ENCODE data around the gene EIF2A.

The EIF2A gene

DNA sequence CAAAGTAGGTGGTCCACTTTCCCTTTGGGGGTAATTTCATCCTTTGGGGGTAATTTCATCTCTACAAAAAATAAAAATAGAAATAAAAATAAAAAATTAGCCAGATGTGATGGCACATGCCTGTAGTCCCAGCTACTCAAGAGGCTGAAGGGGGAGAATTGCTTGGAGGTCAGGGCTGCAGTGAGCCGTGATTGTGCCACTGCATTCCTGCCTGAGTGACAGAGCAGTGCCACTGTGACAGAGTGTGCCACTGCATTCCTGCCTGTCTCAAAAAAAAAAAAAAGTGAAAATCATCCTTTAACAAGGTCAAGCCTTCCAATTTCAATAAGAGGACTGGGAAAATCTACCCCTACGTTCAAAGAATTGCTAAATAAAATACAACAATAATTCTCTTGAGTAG, 23.0 kb upstream of the EIF2A start:
- Histone ChIP-seq H3K79me1 (ENCODE audit: low read depth, low read length) (no peaks in the 10 kb centered on the region), H2AK5ac (ENCODE audit: low read depth, low read length) (no peak overlapping the region), H3K4ac (ENCODE audit: low read length) (no peak overlapping the region), H4K8ac (ENCODE audit: low read depth, low read length) (no peak overlapping the region), H2BK12ac (ENCODE audit: low read length) (no peak overlapping the region), H3K23ac (ENCODE audit: low read depth, low read length, poor library complexity) (no peak overlapping the region), H3K4me2 (ENCODE audit: insufficient read depth, low read length, poor library complexity, severe bottlenecking) (no peak overlapping the region), H2AFZ (ENCODE audit: low read length) (no peak overlapping the region), H3K14ac (ENCODE audit: low read length) (no peak overlapping the region), H4K91ac (ENCODE audit: low read depth, low read length, poor library complexity) (no peak overlapping the region), H3K27ac (replicated peaks; ENCODE audit: low read length) (no peak overlapping the region), H3K4me1 (ENCODE audit: control insufficient read depth in 2 of 2, insufficient read depth in 1 of 2, low read depth in 1 of 2, low read length in 2 of 2) (no peaks in the 10 kb centered on the region), H3K27me3 (ENCODE audit: control insufficient read depth in 3 of 3, insufficient read depth in 3 of 3, low read depth in 1 of 3, low read length in 3 of 3) (no peaks in the 10 kb centered on the region), H2BK5ac (ENCODE audit: low read length) (no peak overlapping the region), H3K9ac (ENCODE audit: low read depth, low read length, poor library complexity) (no peak overlapping the region), H3K4me3 (ENCODE audit: low read length in 2 of 2) (no peak overlapping the region), H3K18ac (ENCODE audit: low read length) (no peak overlapping the region), H3K9me3 (replicated peaks in 1 of 2; ENCODE audit: control insufficient read depth in 2 of 2, insufficient read depth in 1 of 2, low read depth in 1 of 2, low read length in 2 of 2) (no peaks in the 10 kb centered on the region), H3K36me3 (replicated peaks in 1 of 2; ENCODE audit: control insufficient read depth in 2 of 2, insufficient read depth in 2 of 2, low read length in 2 of 2) (no peaks in the 10 kb centered on the region), H2BK120ac (ENCODE audit: low read depth, low read length) (no peak overlapping the region), H2BK15ac (ENCODE audit: low read length) (no peak overlapping the region)
- no CpG with 5 or more reads among the region's 2 CpGs for WGBS, 2 donors (ENCODE audit: extremely low coverage in 2 of 2, insufficient read length in 2 of 2, insufficient replicate concordance in 1 of 2)
- no peak for DNase-seq (ENCODE audit: low spot score)

DNA sequence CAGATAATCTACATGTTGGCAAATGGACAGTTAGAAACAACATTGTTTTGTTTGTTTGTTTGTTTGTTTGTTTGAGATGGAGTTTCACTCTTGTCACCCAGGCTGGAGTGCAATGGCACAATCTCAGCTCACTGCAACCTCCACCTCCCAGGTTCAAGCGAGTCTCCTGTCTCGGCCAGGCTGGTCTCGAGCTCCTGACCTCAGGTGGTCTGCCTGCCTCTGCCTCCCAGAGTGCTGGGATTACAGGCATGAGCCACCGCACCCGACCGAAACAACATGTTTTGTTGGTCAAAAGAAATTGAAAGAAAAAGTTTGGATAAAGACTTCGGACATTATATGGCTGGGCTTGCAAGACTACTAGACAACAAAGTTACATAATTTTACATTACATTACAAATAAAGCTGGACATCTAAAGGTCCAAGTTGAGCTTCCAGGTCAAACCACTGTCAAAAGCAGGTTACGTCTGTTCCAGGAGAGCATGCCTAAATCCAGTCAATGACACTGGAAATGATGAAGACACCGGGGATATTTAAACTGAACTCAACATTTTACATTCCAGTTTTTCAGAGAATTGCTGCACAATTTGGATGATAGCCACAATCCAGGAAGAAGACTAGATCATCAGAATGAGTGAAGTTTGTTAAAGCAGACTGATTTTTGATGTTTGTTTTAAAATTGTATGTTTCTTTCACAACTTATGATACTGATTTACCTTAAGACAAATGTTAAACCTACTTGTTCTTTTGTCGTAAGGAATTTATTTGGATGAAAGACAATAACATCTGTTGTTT, 18.9 kb upstream of the EIF2A start:
- H2BK120ac ChIP-seq (ENCODE audit: low read depth, low read length), result no peak overlapping the region
- WGBS, 2 donors (ENCODE audit: extremely low coverage in 2 of 2, insufficient read length in 2 of 2, insufficient replicate concordance in 1 of 2), result no CpG with 5 or more reads among the region's 10 CpGs

DNA sequence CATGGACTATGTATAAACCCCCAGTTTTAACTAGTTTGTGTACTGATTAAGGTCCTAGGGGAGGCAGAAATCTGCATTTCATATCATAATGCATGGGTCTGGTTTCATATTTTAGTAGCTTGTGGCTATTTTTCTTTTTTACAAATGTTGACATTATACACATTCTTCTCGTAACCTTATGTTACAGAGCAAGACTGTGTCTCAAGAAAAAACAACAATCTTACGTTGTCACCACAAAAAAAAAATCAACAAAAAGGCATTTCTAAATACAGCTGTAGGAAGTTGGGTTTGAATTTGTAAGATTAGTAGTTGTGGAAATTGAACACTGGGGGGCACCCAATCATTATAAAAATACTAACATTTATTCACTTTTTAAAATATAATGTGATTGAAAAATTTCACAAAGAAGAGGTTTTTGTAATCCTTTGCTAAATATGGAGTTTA, 18.2 kb upstream of the EIF2A start:
- no peak overlapping the region for H3K4me3 ChIP-seq (ENCODE audit: low read length in 2 of 2)
- no peaks in the 10 kb centered on the region for H3K79me1 ChIP-seq (ENCODE audit: low read depth, low read length)
- no peaks in the 10 kb centered on the region for H3K36me3 ChIP-seq (replicated peaks in 1 of 2; ENCODE audit: control insufficient read depth in 2 of 2, insufficient read depth in 2 of 2, low read length in 2 of 2)
- H2BK120ac ChIP-seq (ENCODE audit: low read depth, low read length), result no peak overlapping the region
- no peak for DNase-seq (ENCODE audit: low spot score)
- H3K14ac ChIP-seq (ENCODE audit: low read length), result no peak overlapping the region
- H3K4ac ChIP-seq (ENCODE audit: low read length), result no peak overlapping the region
- no peak overlapping the region for H2AK5ac ChIP-seq (ENCODE audit: low read depth, low read length)
- no peak overlapping the region for H2BK15ac ChIP-seq (ENCODE audit: low read length)
- H3K27me3 ChIP-seq (ENCODE audit: control insufficient read depth in 3 of 3, insufficient read depth in 3 of 3, low read depth in 1 of 3, low read length in 3 of 3), result no peaks in the 10 kb centered on the region
- H2BK12ac ChIP-seq (ENCODE audit: low read length), result no peak overlapping the region
- H3K9ac ChIP-seq (ENCODE audit: low read depth, low read length, poor library complexity), result no peak overlapping the region
- no peak overlapping the region for H3K27ac ChIP-seq (replicated peaks; ENCODE audit: low read length)
- no peak overlapping the region for H3K18ac ChIP-seq (ENCODE audit: low read length)
- no peak overlapping the region for H3K4me2 ChIP-seq (ENCODE audit: insufficient read depth, low read length, poor library complexity, severe bottlenecking)
- H2AFZ ChIP-seq (ENCODE audit: low read length), result no peak overlapping the region
- H4K91ac ChIP-seq (ENCODE audit: low read depth, low read length, poor library complexity), result no peak overlapping the region
- no CpG with 5 or more reads among the region's 2 CpGs for WGBS, 2 donors (ENCODE audit: extremely low coverage in 2 of 2, insufficient read length in 2 of 2, insufficient replicate concordance in 1 of 2)
- no peaks in the 10 kb centered on the region for H3K4me1 ChIP-seq (ENCODE audit: control insufficient read depth in 2 of 2, insufficient read depth in 1 of 2, low read depth in 1 of 2, low read length in 2 of 2)
- H3K9me3 ChIP-seq (replicated peaks in 1 of 2; ENCODE audit: control insufficient read depth in 2 of 2, insufficient read depth in 1 of 2, low read depth in 1 of 2, low read length in 2 of 2), result no peaks in the 10 kb centered on the region
- H3K23ac ChIP-seq (ENCODE audit: low read depth, low read length, poor library complexity), result no peak overlapping the region
- H4K8ac ChIP-seq (ENCODE audit: low read depth, low read length), result no peak overlapping the region
- H2BK5ac ChIP-seq (ENCODE audit: low read length), result no peak overlapping the region

More for the DNA sequence above, 18.9 kb upstream of the EIF2A start:
- Histone ChIP-seq H3K4me2 (ENCODE audit: insufficient read depth, low read length, poor library complexity, severe bottlenecking) (no peak overlapping the region), H3K9ac (ENCODE audit: low read depth, low read length, poor library complexity) (no peak overlapping the region), H4K91ac (ENCODE audit: low read depth, low read length, poor library complexity) (no peak overlapping the region), H3K79me1 (ENCODE audit: low read depth, low read length) (no peaks in the 10 kb centered on the region), H2AK5ac (ENCODE audit: low read depth, low read length) (no peak overlapping the region), H2BK12ac (ENCODE audit: low read length) (no peak overlapping the region), H3K14ac (ENCODE audit: low read length) (no peak overlapping the region), H3K23ac (ENCODE audit: low read depth, low read length, poor library complexity) (no peak overlapping the region), H3K27ac (replicated peaks; ENCODE audit: low read length) (no peak overlapping the region), H3K18ac (ENCODE audit: low read length) (no peak overlapping the region), H3K4ac (ENCODE audit: low read length) (no peak overlapping the region), H2BK5ac (ENCODE audit: low read length) (no peak overlapping the region), H3K4me1 (ENCODE audit: control insufficient read depth in 2 of 2, insufficient read depth in 1 of 2, low read depth in 1 of 2, low read length in 2 of 2) (no peaks in the 10 kb centered on the region), H3K4me3 (ENCODE audit: low read length in 2 of 2) (no peak overlapping the region), H3K9me3 (replicated peaks in 1 of 2; ENCODE audit: control insufficient read depth in 2 of 2, insufficient read depth in 1 of 2, low read depth in 1 of 2, low read length in 2 of 2) (no peaks in the 10 kb centered on the region), H3K36me3 (replicated peaks in 1 of 2; ENCODE audit: control insufficient read depth in 2 of 2, insufficient read depth in 2 of 2, low read length in 2 of 2) (no peaks in the 10 kb centered on the region), H2AFZ (ENCODE audit: low read length) (no peak overlapping the region), H4K8ac (ENCODE audit: low read depth, low read length) (no peak overlapping the region), H2BK15ac (ENCODE audit: low read length) (no peak overlapping the region), H3K27me3 (ENCODE audit: control insufficient read depth in 3 of 3, insufficient read depth in 3 of 3, low read depth in 1 of 3, low read length in 3 of 3) (no peaks in the 10 kb centered on the region)
- DNase-seq (ENCODE audit: low spot score), result no peak

DNA sequence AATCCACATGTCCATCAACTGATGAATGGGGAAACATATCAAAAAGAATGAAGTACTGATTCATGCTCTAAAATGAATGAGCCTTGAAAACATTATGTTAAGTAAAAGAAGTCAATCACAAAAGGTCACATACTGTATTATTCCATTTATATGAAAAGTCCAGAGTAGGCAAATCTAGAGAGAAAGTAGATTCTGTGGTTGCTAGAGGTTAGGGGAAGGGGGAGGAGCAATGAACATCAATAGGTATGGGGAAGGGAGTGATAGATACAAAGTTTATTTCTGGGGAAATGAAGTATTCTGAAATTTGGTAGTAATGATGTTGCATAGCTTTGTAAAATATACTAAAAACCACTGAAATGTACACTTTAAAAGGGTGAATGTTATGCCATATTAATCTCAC, 14.8 kb upstream of the EIF2A start:
- Histone ChIP-seq H2BK12ac (ENCODE audit: low read length) (no peak overlapping the region), H2BK5ac (ENCODE audit: low read length) (no peak overlapping the region), H3K4ac (ENCODE audit: low read length) (no peak overlapping the region), H3K4me2 (ENCODE audit: insufficient read depth, low read length, poor library complexity, severe bottlenecking) (no peak overlapping the region), H3K9ac (ENCODE audit: low read depth, low read length, poor library complexity) (no peak overlapping the region), H3K4me1 (ENCODE audit: control insufficient read depth in 2 of 2, insufficient read depth in 1 of 2, low read depth in 1 of 2, low read length in 2 of 2) (no peaks in the 10 kb centered on the region), H4K91ac (ENCODE audit: low read depth, low read length, poor library complexity) (no peak overlapping the region), H3K9me3 (replicated peaks in 1 of 2; ENCODE audit: control insufficient read depth in 2 of 2, insufficient read depth in 1 of 2, low read depth in 1 of 2, low read length in 2 of 2) (no peaks in the 10 kb centered on the region), H3K14ac (ENCODE audit: low read length) (no peak overlapping the region), H3K27me3 (ENCODE audit: control insufficient read depth in 3 of 3, insufficient read depth in 3 of 3, low read depth in 1 of 3, low read length in 3 of 3) (no peaks in the 10 kb centered on the region), H3K18ac (ENCODE audit: low read length) (no peak overlapping the region), H2BK15ac (ENCODE audit: low read length) (no peak overlapping the region), H4K8ac (ENCODE audit: low read depth, low read length) (no peak overlapping the region), H3K79me1 (ENCODE audit: low read depth, low read length) (no peaks in the 10 kb centered on the region), H2AK5ac (ENCODE audit: low read depth, low read length) (no peak overlapping the region), H3K36me3 (replicated peaks in 1 of 2; ENCODE audit: control insufficient read depth in 2 of 2, insufficient read depth in 2 of 2, low read length in 2 of 2) (no peaks in the 10 kb centered on the region), H3K23ac (ENCODE audit: low read depth, low read length, poor library complexity) (no peak overlapping the region), H2BK120ac (ENCODE audit: low read depth, low read length) (no peak overlapping the region), H3K4me3 (ENCODE audit: low read length in 2 of 2) (no peak overlapping the region), H3K27ac (replicated peaks; ENCODE audit: low read length) (no peak overlapping the region), H2AFZ (ENCODE audit: low read length) (no peak overlapping the region)
- no peak for DNase-seq (ENCODE audit: low spot score)

Measured in neuronal stem cell (in vitro differentiated cells).